Activated CD4-positive, alpha-beta T cell treated with anti-CD3 and anti-CD28 coated beads, Interleukin-2, Interleukin-6, amounts not matched to agents 100 ng/mL and 50 ng/mL, durations not matched to agents 16 hours and 8 hours (primary cell): ENCODE data around the gene ZNF862.

ENCODE experiments used
- DNase-seq: peaks from one replicate; pipeline ENCODE4 v3.0.0-alpha.2; 2020

Gene ZNF862

GRCh38 chr7:149867762-149868622 is 29.8 kb downstream of the ZNF862 start:
- DNase-seq = no peak

DNA sequence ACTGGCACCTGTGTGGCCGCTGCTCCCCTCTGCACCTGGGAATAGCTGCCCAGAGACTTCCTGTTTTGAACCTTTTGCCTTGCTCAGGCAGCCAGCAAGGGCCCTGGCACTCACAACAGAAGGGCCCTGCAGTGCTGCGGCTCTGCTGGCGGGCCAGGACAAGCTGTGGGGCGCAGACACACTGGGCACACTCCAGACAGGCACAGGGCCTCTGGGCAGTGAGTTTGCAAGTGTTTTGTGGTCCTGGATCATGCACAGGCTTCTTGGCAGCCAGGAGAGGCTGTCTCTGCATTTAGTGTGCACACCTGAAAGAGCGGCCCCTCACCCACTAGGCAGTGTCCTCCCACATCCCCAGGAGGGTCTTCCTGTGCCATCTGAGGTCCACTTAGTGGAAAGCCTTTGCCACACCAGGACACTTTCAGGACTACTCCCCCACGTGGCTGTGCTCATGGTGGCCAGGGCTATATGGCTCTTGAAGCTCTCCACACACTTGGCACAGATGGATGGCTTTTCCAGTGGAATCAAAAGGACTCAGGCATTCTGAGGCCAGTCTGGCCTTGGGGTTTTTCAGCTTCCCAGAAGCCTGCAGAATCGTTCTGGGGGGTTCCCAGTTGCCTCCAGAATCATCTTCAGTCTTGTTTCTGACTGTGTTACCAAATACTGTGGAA is 30.6 kb downstream of the ZNF862 start:
- DNase-seq = no peak

- DNase-seq = no peak
Observed at GRCh38 chr7:149869291-149869650, 31.1 kb downstream of the ZNF862 start.

GRCh38 chr7:149869867-149870266 is 31.7 kb downstream of the ZNF862 start:
- peak; percentile 67 for DNase-seq

GRCh38 chr7:149870274-149870673 is 32.1 kb downstream of the ZNF862 start:
- no peak for DNase-seq

DNA sequence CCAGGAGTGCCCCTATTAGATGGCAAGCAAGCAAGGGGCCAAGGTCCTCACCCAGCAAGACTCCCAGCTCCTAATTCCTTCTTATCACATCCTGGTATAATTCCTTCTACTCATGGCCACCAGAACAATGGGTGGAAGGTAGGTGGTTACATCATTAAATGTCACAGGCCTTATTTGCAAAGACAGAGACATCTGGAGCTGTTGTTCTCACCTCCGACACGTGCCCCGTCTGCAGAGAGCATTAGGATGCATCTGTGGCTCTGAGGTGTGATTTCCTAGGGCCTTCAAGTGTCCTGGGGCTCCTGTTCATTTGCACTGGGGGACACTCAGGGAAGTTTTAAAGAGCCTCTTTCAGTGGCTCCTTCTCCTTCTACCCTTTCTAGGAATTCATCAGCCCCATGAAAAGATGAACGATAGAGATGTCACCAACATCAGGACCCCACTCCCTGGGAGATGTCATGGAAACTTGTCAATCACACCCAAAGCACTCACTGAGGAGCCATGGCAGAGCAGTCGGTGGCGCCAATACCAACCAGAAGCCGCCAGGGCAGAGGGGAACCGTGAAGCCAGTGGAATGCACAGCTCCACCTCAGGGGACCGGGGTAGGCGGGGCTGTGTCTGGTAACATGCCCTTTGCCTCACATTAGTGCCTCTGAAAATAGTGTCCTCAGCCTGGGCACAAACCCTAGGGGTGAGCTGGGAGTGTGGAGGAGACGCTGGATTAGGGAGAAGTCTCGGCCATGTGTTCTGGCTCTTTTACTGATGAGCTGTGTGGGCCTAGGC is 32.7 kb downstream of the ZNF862 start:
- no peak for DNase-seq

- peak; percentile 45 for DNase-seq
Observed at GRCh38 chr7:149871576-149871975, 33.4 kb downstream of the ZNF862 start.

- peak; percentile 63 for DNase-seq
Observed at GRCh38 chr7:149872419-149873073, 34.4 kb downstream of the ZNF862 start.

GRCh38 chr7:149873074-149873969 is 35.1 kb downstream of the ZNF862 start, which contains the start of gene ATP6V0E2:
Gene ATP6V0E2 (plus strand): TSS chr7:149873969. CDS start chr7:149874066, 97 bp downstream.
- peak; percentile 98 for DNase-seq

GRCh38 chr7:149873970-149874643 is 35.9 kb downstream of the ZNF862 start:
- no peak for DNase-seq

DNA sequence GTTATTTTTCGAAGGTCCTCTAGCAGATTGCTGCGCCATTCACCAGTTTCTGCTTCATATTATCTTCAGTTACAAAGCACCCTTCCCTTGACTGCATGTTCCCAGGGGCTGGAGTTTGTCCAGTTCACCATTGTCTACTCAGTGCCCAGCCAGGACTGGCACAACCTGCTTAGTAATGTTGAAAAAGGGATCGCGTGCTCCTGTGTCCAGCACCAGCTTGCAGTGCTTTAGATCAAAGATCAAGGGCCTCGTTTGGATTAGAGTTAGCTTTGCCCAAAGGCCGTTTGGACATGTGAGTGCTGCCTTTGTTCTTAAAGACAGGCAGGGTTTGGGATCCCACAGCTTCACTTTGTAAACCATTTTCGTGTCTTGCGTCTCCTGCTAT is 36.5 kb downstream of the ZNF862 start:
- DNase-seq = no peak

- no peak for DNase-seq
Observed at GRCh38 chr7:149875396-149875795, 37.2 kb downstream of the ZNF862 start.

GRCh38 chr7:149877890-149878522 is 39.8 kb downstream of the ZNF862 start:
- DNase-seq = no peak

DNA sequence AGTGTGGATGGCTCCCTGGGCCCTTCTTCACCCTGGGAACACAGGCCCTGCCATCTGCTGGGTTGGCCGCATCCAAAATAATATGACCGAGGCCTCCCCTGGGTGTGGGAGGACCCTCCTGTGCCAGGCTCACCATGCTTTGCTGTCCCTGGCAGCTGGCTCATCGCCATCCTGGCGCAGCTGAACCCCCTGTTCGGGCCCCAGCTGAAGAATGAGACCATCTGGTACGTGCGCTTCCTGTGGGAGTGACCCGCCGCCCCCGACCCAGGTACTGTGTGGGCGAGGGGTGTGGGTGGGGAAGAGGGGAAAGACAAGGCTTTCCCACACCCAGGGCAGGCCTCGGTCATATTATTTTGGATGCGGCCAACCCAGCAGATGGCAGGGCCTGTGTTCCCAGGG is 40.3 kb downstream of the ZNF862 start:
- DNase-seq = no peak

- DNase-seq = no peak
Observed at GRCh38 chr7:149879271-149879743, 41.1 kb downstream of the ZNF862 start.

DNA sequence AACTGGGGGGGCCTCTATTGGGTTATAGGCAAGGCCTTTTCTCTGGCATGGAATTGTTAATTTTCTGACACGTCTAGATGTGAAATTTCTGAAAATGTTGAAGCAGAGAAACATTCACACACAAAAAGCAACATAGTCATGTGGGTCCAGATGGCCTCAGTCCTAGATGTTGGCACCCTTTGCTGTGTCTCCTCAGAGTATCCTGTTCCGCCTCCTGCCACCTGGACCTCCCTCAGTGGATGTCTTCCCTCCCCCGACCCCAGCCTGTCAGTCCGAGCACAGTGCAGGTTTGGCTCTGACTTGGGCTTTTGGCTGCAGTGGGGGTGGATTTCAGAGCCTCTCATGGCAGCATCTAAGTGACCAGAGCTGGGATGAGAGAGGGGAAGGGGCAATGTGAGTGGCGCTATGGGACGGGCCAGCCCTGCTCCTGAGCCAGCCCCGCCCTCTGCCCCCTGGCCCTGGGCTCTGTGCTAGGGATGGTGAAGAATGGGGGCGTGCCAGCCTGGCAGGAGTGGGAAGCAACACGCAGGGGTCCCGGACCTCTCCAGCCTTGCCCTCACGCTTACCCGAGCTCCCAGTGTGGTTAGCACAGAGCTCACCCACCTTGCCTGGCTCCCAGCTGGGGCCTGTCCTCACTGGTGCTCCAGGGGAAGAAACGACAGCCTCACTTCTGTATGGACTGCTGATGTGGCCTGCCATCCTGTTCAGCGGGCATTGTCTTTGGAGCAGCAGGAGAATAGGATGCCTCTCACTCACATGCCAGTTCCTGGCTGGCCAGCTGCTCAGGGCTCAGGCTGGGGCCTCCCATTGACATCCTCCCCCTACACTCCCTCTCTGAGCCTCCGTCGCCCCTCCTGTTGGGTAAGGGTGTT is 41.8 kb downstream of the ZNF862 start:
- no peak for DNase-seq

GRCh38 chr7:149880638-149881311 is 42.6 kb downstream of the ZNF862 start:
- no peak for DNase-seq

GRCh38 chr7:149881328-149882247 is 43.4 kb downstream of the ZNF862 start:
- no peak for DNase-seq
